H1 (cell line): Measurements from ENCODE around the gene CD59. TPM values are rescaled to one million over a fixed set of nuclear protein-coding genes. Genes with fewer than 3 reads are reported as not detected.

Source experiments
- CTCF ChIA-PET: fragments of 300-600 bp; sonication (Branson Sonifier 250); formaldehyde crosslinking; loops from one replicate; lab custom pipeline; 2021; ENCODE audit not compliant: partially characterized antibody; lab: Charles Lee
- POLR2A ChIA-PET: fragments of 300-600 bp; sonication (Branson Sonifier 250); formaldehyde crosslinking; loops from one replicate; lab custom pipeline; 2021; ENCODE audit warnings: inconsistent platforms; ENCODE audit not compliant: partially characterized antibody; lab: Charles Lee
- DNase-seq, 2 experiments: peaks; one replicate each; pipeline versions ENCODE4 v3.0.0 to v3.0.0-alpha.2; 2010 to 2022; ENCODE audit warnings: low spot score in 2 of 2, low read depth in 1 of 2, mixed read lengths in 1 of 2
- FAIRE-seq: peaks from 2 replicates; lab custom pipeline; 2011; peaks lifted over from hg19 to GRCh38; lab: Jason Lieb, UNC
- H2AFZ ChIP-seq: 2 replicates; pipeline ENCODE4 v1.8.1; 2012; ENCODE audit warnings: low read length, inconsistent platforms
- H2AK5ac ChIP-seq: 2 replicates; pipeline ENCODE4 v1.6.1; 2013; ENCODE audit warnings: low read depth, low read length
- H2BK120ac ChIP-seq: replicated peaks from 2 replicates; pipeline ENCODE3; 2013; ENCODE audit warnings: low read depth, low read length, inconsistent platforms
- H2BK12ac ChIP-seq: 2 replicates; pipeline ENCODE4 v1.6.1; 2013; ENCODE audit warnings: low read depth, low read length
- H2BK15ac ChIP-seq: 2 replicates; pipeline ENCODE4 v1.6.1; 2013; ENCODE audit warnings: low read length
- H2BK20ac ChIP-seq: 2 replicates; pipeline ENCODE4 v1.6.1; 2013; ENCODE audit warnings: low read length
- H2BK5ac ChIP-seq: 2 replicates; pipeline ENCODE4 v1.6.1; 2013; ENCODE audit warnings: low read depth, low read length
- H3K14ac ChIP-seq: 2 replicates; pipeline ENCODE4 v1.6.1; 2013; ENCODE audit warnings: inconsistent platforms; ENCODE audit not compliant: insufficient read length
- H3K18ac ChIP-seq: 2 replicates; pipeline ENCODE4 v1.6.1; 2013; ENCODE audit warnings: low read length; ENCODE audit errors: extremely low read depth
- H3K23ac ChIP-seq: 2 replicates; pipeline ENCODE4 v1.6.1; 2013; ENCODE audit warnings: inconsistent platforms; ENCODE audit not compliant: insufficient read length
- H3K23me2 ChIP-seq: 2 replicates; pipeline ENCODE4 v1.6.1; 2013; ENCODE audit warnings: low read depth, low read length
- H3K27ac ChIP-seq: 2 replicates; pipeline ENCODE4 v1.6.1; 2011; ENCODE audit warnings: low read depth, low read length, inconsistent platforms
- H3K27me3 ChIP-seq, 4 experiments: replicated peaks in 1 of 4; 1 replicate in 1 of 4; 2 replicates in 3 of 4; pipeline versions ENCODE4 v1.6.1 to v1.8.1; 2011 to 2013; ENCODE audit warnings: low read length in 3 of 4, mild to moderate bottlenecking in 3 of 4, inconsistent platforms in 2 of 4, mixed read lengths in 2 of 4, moderate library complexity in 1 of 4; ENCODE audit not compliant: control insufficient read depth in 3 of 4, insufficient read depth in 3 of 4; ENCODE audit errors: extremely low read depth in 1 of 4
- H3K36me3 ChIP-seq, 4 experiments: 2 replicates each; pipeline versions ENCODE4 v1.6.1 to v1.8.1; 2011 to 2013; ENCODE audit warnings: mild to moderate bottlenecking in 4 of 4, low read length in 3 of 4, moderate library complexity in 2 of 4, control low read depth in 1 of 4, inconsistent platforms in 1 of 4; ENCODE audit not compliant: insufficient read depth in 4 of 4, control insufficient read depth in 2 of 4
- H3K4ac ChIP-seq: replicated peaks from 2 replicates; pipeline ENCODE3; 2013; ENCODE audit warnings: low read length, low read depth, mixed read lengths, inconsistent platforms; ENCODE audit not compliant: insufficient read length
- H3K4me1 ChIP-seq, 4 experiments: replicated peaks in 1 of 4; 1 replicate in 1 of 4; 2 replicates in 3 of 4; pipeline versions ENCODE4 v1.6.1 to v1.8.1; 2011 to 2013; ENCODE audit warnings: low read length in 3 of 4, inconsistent platforms in 2 of 4, mixed read lengths in 1 of 4; ENCODE audit not compliant: insufficient read depth in 4 of 4, control insufficient read depth in 3 of 4
- H3K4me2 ChIP-seq, 2 experiments: 2 replicates each; pipeline versions ENCODE4 v1.6.1 to v1.8.1; 2011 to 2013; ENCODE audit warnings: low read depth in 2 of 2, low read length in 2 of 2, control low read depth in 1 of 2, inconsistent platforms in 1 of 2, mild to moderate bottlenecking in 1 of 2; ENCODE audit not compliant: insufficient read depth in 1 of 2
- H3K4me3 ChIP-seq, 4 experiments: fragments of 200-600, 300-600 bp in 1 of 4; sonication (generic), shearing (Covaris generic), sonication (Bioruptor Twin) in 1 of 4; 2 replicates each; pipeline versions ENCODE4 v1.5.1 to v1.8.1; 2011 to 2016; ENCODE audit warnings: low read length in 4 of 4, low read depth in 3 of 4, control low read depth in 2 of 4, inconsistent platforms in 2 of 4, mild to moderate bottlenecking in 2 of 4, mixed read lengths in 1 of 4, moderate library complexity in 1 of 4; ENCODE audit not compliant: insufficient read depth in 2 of 4; ENCODE audit errors: extremely low read depth in 1 of 4
- H3K56ac ChIP-seq: replicated peaks from 2 replicates; pipeline ENCODE3; 2013; ENCODE audit warnings: low read depth, mild to moderate bottlenecking, mixed read lengths, low read length, inconsistent platforms; ENCODE audit not compliant: insufficient read length
- H3K79me1 ChIP-seq: 2 replicates; pipeline ENCODE4 v1.6.1; 2013; ENCODE audit warnings: low read depth, low read length, control low read depth
- H3K79me2 ChIP-seq, 2 experiments: 2 replicates each; pipeline versions ENCODE4 v1.6.1 to v1.8.1; 2012 to 2013; ENCODE audit warnings: low read length in 2 of 2, mild to moderate bottlenecking in 2 of 2, inconsistent platforms in 1 of 2; ENCODE audit not compliant: insufficient read depth in 2 of 2, control insufficient read depth in 1 of 2
- H3K9ac ChIP-seq, 4 experiments: replicated peaks in 1 of 4; 1 replicate in 1 of 4; 2 replicates in 3 of 4; pipeline versions ENCODE4 v1.6.1 to v1.8.1; 2011 to 2013; ENCODE audit warnings: low read depth in 3 of 4, low read length in 3 of 4, control low read depth in 2 of 4, mild to moderate bottlenecking in 2 of 4, moderate library complexity in 2 of 4, inconsistent platforms in 1 of 4; ENCODE audit errors: extremely low read depth in 1 of 4
- H3K9me3 ChIP-seq, 2 experiments: 2 replicates each; pipeline versions ENCODE4 v1.6.1 to v1.8.1; 2012 to 2013; ENCODE audit warnings: mild to moderate bottlenecking in 2 of 2, moderate library complexity in 2 of 2, control low read depth in 1 of 2, inconsistent platforms in 1 of 2, low read depth in 1 of 2, low read length in 1 of 2, mixed read lengths in 1 of 2; ENCODE audit not compliant: insufficient read depth in 2 of 2
- H4K20me1 ChIP-seq, 2 experiments: replicated peaks in 1 of 2; 2 replicates each; pipeline versions ENCODE3 to v1.8.1; 2011 to 2013; ENCODE audit warnings: inconsistent platforms in 2 of 2, low read length in 2 of 2, mild to moderate bottlenecking in 1 of 2; ENCODE audit not compliant: insufficient read depth in 2 of 2, control insufficient read depth in 1 of 2
- H4K5ac ChIP-seq: 2 replicates; pipeline ENCODE4 v1.6.1; 2013; ENCODE audit warnings: low read length, low read depth, mixed read lengths, inconsistent platforms; ENCODE audit not compliant: insufficient read length
- H4K8ac ChIP-seq: 2 replicates; pipeline ENCODE4 v1.8.0; 2013; ENCODE audit warnings: mild to moderate bottlenecking, moderate library complexity, low read length, inconsistent platforms; ENCODE audit not compliant: insufficient read depth; ENCODE audit errors: extremely low read depth
- H4K91ac ChIP-seq: replicated peaks from 2 replicates; pipeline ENCODE3; 2013; ENCODE audit warnings: low read length, mixed read lengths, inconsistent platforms; ENCODE audit not compliant: insufficient read length
- CBX5 ChIP-seq: fragments of 300-800, 300-1000 bp; sonication (generic); IDR thresholded peaks from 2 replicates; pipeline ENCODE4 v1.7.1; 2016; ENCODE audit warnings: antibody characterized with exemption, low read length, low read depth
- CREB1 ChIP-seq: IDR thresholded peaks from 2 replicates; pipeline ENCODE4 v1.6.1; 2012; ENCODE audit warnings: inconsistent platforms
- HDAC6 ChIP-seq: IDR thresholded peaks from one replicate; pipeline ENCODE4 v1.7.1; 2012; ENCODE audit warnings: low read depth, mild to moderate bottlenecking, inconsistent platforms, low read length, moderate library complexity
- MAFK ChIP-seq: IDR thresholded peaks from 2 replicates; pipeline ENCODE4 v1.6.1; 2012; ENCODE audit warnings: low read depth, mild to moderate bottlenecking, improper control_type of control experiment, low read length
- TAF1 ChIP-seq: IDR thresholded peaks from 2 replicates; pipeline ENCODE4 v1.6.1; 2011; ENCODE audit warnings: mild to moderate bottlenecking, low read depth, low read length
- WGBS, 2 experiments: shearing (Covaris generic) in 1 of 2; methylation state at CpG; one replicate each; pipeline versions ENCODE4 v1.1.6 to v1.1.7; 2013 to 2015; ENCODE audit warnings: low lambda C conversion rate in 2 of 2, mixed read lengths in 2 of 2, inconsistent platforms in 1 of 2, low coverage in 1 of 2, missing lambda C conversion rate in 1 of 2; ENCODE audit not compliant: insufficient replicate concordance in 2 of 2, insufficient coverage in 1 of 2, insufficient read length in 1 of 2; ENCODE audit errors: extremely low coverage in 1 of 2, missing lambda C conversion rate in 1 of 2; 5-methylcytosine and 5-hydroxymethylcytosine counted together
- polyA plus RNA-seq, 7 experiments: library from polyadenylated mRNA; depleted of rRNA in 3 of 7; stranded (reverse) in 5 of 7; unstranded in 2 of 7; fragments of >200 nt in 5 of 7; fragments of 200-250 nt in 2 of 7; gene quantifications; 1 replicate in 5 of 7; 2 replicates in 1 of 7; 4 replicates in 1 of 7; pipeline versions ENCODE4 v1.2.1 to v1.2.3, GENCODE V29; 2011 to 2013; ENCODE audit warnings: missing spikeins in 2 of 7, mixed read lengths in 2 of 7
- total RNA-seq: library from RNA; stranded (reverse); fragmentation: NEBNext Ultra II Directional; extraction: Animal tissue kit (Norgen Biotek cat#: 25700); gene quantifications from 2 replicates; pipeline ENCODE4 v1.2.1, GENCODE V29; 2021

The CD59 gene
- total and polyA plus RNA-seq, 2 of the 8 experiments (the other 6 are each of a cell fraction or from before 2014, with no cell fraction given), result 63.1 to 90.3 TPM

- H3K27me3 ChIP-seq, result peaks cover 0 to 8% (median 3%) of the 10 kb centered on the region in 4 experiments; a peak in 4 of 7 replicates
- H2AFZ ChIP-seq, result no peak overlapping the region; the same call in 1 of the 2 replicates
- H4K91ac ChIP-seq, result no peak overlapping the region
- no peak overlapping the region for H3K23ac ChIP-seq
- no peak overlapping the region; the same call in 1 of the 2 replicates for H2BK12ac ChIP-seq
- H3K9ac ChIP-seq, result no peak overlapping the region
- ChIA-PET POLR2A (no interaction called here), CTCF (interaction anchor here (0.6 to 14.5 kb wide), 10 partner anchors 7 to 364 kb away, joined by 3 to 167 read pairs (median 3); no protein-coding TSS in a partner anchor)
- H3K18ac ChIP-seq, result peak overlapping the region; percentile 34; the same call in 1 of the 2 replicates
- no peak overlapping the region for H4K5ac ChIP-seq
- H3K4ac ChIP-seq, result no peak overlapping the region
- peaks cover 4% of the 10 kb centered on the region; the same call in 1 of the 2 replicates for H3K23me2 ChIP-seq
- H3K4me1 ChIP-seq, result peaks cover 4 to 18% (median 12%) of the 10 kb centered on the region in 4 experiments
- no peaks in the 10 kb centered on the region for H3K79me1 ChIP-seq
- H2BK20ac ChIP-seq, result no peak overlapping the region
- TF ChIP-seq MAFK (no peak), HDAC6 (no peak), CREB1 (no peak), CBX5 (no peak), TAF1 (no peak)
- no peak overlapping the region for H3K4me2 ChIP-seq
- no peak overlapping the region for H3K27ac ChIP-seq
- H3K4me3 ChIP-seq, result no peak overlapping the region
- H3K14ac ChIP-seq, result no peak overlapping the region
- WGBS, 2 experiments, result 92% methylated on average over 4 of the region's 4 CpGs; no CpG with 5 or more reads in 1 of the 2 experiments
- DNase-seq (no peak), FAIRE-seq (no peak)
- H2AK5ac ChIP-seq, result no peak overlapping the region
- H2BK15ac ChIP-seq, result peak overlapping the region; percentile 29; the same call in 1 of the 2 replicates
- H3K36me3 ChIP-seq, result no peaks in the 10 kb centered on the region
- H4K20me1 ChIP-seq, result no peaks in the 10 kb centered on the region
- no peaks in the 10 kb centered on the region for H3K9me3 ChIP-seq
- no peak overlapping the region for H3K56ac ChIP-seq
- H2BK5ac ChIP-seq, result no peak overlapping the region
- peak overlapping the region; percentile 35; the same call in 1 of the 2 replicates for H4K8ac ChIP-seq
- H2BK120ac ChIP-seq, result no peak overlapping the region
- H3K79me2 ChIP-seq, result no peaks in the 10 kb centered on the region
Observed at GRCh38 chr11:33695051-33695566, 41.1 kb downstream of the CD59 start.
